IPS DF 6.9 (cell line): ENCODE measurements around the gene MYBPH.

Experiments
- DNase-seq: peaks from one replicate; pipeline ENCODE4 v3.0.0-alpha.2; 2013; ENCODE audit warnings: low read depth, low spot score
- H3K27ac ChIP-seq: one replicate; pipeline ENCODE4 v1.5.1; 2013; ENCODE audit warnings: low read length, control low read depth
- H3K27me3 ChIP-seq: 2 replicates; pipeline ENCODE4 v1.6.1; 2013; ENCODE audit warnings: mild to moderate bottlenecking, low read length; ENCODE audit not compliant: control insufficient read depth, insufficient read depth
- H3K36me3 ChIP-seq: 2 replicates; pipeline ENCODE4 v1.6.1; 2013; ENCODE audit warnings: low read length; ENCODE audit not compliant: control insufficient read depth, insufficient read depth
- H3K4me1 ChIP-seq: 2 replicates; pipeline ENCODE4 v1.6.1; 2013; ENCODE audit warnings: low read length; ENCODE audit not compliant: control insufficient read depth, insufficient read depth
- H3K4me3 ChIP-seq: 2 replicates; pipeline ENCODE4 v1.5.1; 2013; ENCODE audit warnings: mild to moderate bottlenecking, low read length
- H3K9me3 ChIP-seq: 2 replicates; pipeline ENCODE4 v1.6.1; 2013; ENCODE audit warnings: low read length, inconsistent platforms; ENCODE audit not compliant: control insufficient read depth, insufficient read depth
- WGBS: extraction: QIAGEN DNeasy Blood & Tissue Kit; methylation state at CpG from one replicate; pipeline ENCODE4 v1.1.7; 2013; ENCODE audit warnings: mixed read lengths, missing lambda C conversion rate; ENCODE audit not compliant: insufficient read length, insufficient coverage; 5-methylcytosine and 5-hydroxymethylcytosine counted together

MYBPH gene

DNA sequence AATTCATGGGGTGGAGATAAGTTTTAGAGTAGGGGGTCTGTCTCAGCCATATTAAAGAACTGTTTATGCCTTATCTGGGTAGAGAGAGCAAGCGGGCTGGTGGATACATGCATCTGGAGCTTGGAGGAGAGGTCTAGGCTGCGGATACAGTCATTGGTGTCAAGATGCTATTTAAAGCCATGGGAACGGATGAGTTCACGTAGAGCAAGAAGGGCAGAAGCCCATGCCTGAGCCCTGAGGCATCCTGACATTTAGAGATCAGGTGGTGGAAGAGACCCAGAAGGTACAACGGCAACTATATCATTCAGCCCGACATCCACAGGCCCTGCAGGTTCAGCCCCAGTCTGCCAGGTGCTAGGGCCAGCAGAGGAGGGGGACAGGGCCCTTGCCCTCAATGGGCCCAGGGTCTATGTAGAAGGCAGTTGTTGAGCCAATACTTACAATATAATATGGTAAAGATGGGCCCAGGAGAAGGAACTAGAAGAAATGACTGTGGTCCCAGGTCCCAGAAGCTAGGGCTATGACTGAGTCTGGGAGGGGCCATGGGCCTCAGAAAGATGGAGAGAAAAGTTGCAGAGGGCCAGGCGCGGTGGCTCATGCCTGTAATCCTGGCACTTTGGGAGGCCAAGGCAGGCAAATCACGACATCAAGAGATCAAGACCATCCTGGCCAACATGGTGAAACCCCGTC lies 26.0 kb upstream of the MYBPH start:
- H3K27ac ChIP-seq: no peak overlapping the region
- WGBS: no CpG with 5 or more reads among the region's 10 CpGs
- no peaks in the 10 kb centered on the region for H3K4me1 ChIP-seq
- H3K36me3 ChIP-seq: no peaks in the 10 kb centered on the region
- no peaks in the 10 kb centered on the region for H3K9me3 ChIP-seq
- DNase-seq: no peak
- no peak overlapping the region for H3K4me3 ChIP-seq
- H3K27me3 ChIP-seq: no peaks in the 10 kb centered on the region

DNA sequence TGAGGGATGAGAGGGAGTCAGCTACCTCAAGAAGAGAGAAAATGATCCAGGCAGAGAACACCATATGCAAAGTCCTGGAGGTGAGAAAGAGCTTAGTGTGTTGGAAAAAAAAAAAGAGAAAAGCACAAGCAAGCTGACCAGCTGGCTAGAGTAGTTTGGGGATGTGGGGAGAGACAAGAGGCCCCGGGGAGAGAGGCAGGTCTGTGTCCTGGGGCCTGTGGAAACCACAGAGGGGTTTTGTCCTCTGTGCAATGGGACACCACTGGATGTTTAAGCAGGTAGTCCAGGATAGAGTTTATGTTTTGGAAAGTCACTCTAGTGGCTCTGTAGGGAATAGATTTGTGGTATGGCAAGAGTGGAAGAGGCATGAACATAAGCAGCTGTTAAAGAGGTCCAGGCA lies 25.3 kb upstream of the MYBPH start:
- no peaks in the 10 kb centered on the region for H3K27me3 ChIP-seq
- no peak for DNase-seq
- no peaks in the 10 kb centered on the region for H3K9me3 ChIP-seq
- H3K4me1 ChIP-seq: no peaks in the 10 kb centered on the region
- no CpG with 5 or more reads among the region's 1 CpG for WGBS
- H3K4me3 ChIP-seq: no peak overlapping the region
- H3K27ac ChIP-seq: no peak overlapping the region
- H3K36me3 ChIP-seq: no peaks in the 10 kb centered on the region

DNA sequence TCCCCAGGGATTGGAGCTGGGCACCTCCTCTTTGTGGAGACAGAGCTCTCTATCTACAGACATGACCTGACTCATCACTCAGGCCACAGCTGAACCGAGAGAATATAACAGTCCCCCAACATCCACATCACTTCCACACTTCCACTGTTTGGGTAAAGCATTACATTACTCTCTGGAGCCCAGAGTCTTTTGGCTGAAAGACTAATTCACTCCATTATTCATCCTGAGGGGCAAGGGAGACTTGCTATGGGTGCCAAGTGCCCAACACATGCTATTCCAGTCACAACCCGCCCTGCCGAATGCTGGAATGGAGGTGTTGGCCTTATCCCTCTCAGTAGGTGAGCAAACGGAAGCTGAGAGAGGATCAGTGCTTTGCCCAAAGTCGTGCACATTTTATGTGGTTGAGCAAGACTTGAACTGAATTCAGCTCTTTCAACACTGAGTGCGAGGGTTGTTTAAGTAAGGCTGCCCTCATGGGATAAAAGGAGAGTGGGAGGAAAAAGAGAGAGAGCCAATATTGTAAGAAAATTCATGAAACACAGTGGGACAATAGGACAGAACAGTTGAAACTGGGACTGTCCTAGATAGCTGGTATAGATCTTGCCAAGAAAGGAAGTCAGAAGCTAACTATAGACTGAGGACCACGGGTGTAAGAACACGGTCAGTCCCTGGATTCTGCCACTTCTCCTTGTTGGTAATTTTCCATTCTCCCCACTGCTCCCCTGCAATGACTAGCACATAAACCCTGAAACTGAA lies 24.4 kb upstream of the MYBPH start:
- Histone ChIP-seq H3K4me1 (no peaks in the 10 kb centered on the region), H3K9me3 (no peaks in the 10 kb centered on the region), H3K27ac (no peak overlapping the region), H3K27me3 (no peaks in the 10 kb centered on the region), H3K4me3 (no peak overlapping the region), H3K36me3 (no peaks in the 10 kb centered on the region)
- no peak for DNase-seq
- WGBS: no CpG with 5 or more reads among the region's 8 CpGs

DNA sequence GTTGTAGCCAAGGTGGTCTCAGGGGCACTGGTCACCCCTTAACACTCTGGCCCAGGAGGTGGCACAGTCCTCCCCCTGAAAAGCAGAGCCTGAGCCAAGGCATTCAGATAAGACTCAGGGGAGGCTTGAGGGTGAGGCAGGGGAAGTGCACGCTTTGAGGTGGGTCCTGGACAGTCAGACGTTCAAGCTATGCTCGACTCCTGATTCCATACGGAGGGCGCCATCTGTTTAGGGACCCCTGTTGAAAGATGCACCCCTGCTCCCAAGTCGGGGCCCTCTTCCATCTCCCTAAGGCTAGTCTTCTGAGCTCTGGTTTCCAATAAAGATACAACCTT lies 23.8 kb upstream of the MYBPH start:
- no peak overlapping the region for H3K4me3 ChIP-seq
- no peaks in the 10 kb centered on the region for H3K27me3 ChIP-seq
- H3K4me1 ChIP-seq: no peaks in the 10 kb centered on the region
- no peaks in the 10 kb centered on the region for H3K36me3 ChIP-seq
- H3K9me3 ChIP-seq: no peaks in the 10 kb centered on the region
- H3K27ac ChIP-seq: no peak overlapping the region
- DNase-seq: no peak
- WGBS: no CpG with 5 or more reads among the region's 6 CpGs

DNA sequence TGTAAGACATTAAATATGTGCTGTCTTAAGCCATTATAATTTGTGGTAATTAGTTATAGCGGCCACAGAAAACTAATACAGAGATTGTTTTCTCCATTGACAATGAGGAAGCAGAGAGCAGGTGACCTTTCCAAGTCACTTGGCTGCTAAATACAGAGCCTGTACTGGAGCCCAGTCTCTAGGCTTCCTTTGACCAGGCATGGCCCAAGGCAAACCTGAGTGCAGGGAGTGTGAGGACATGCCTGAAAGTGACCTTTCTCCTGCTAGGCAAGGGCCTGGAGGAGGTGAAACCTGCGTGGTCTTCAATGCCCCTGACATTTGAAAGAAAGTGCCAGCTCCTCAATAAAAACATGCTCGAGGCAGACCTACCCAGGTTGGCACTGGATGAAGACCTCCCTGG lies 23.4 kb upstream of the MYBPH start:
- Histone ChIP-seq H3K27ac (no peak overlapping the region), H3K9me3 (no peaks in the 10 kb centered on the region), H3K4me1 (no peaks in the 10 kb centered on the region), H3K36me3 (no peaks in the 10 kb centered on the region), H3K4me3 (no peak overlapping the region), H3K27me3 (no peaks in the 10 kb centered on the region)
- DNase-seq: no peak
- WGBS: no CpG with 5 or more reads among the region's 3 CpGs

DNA sequence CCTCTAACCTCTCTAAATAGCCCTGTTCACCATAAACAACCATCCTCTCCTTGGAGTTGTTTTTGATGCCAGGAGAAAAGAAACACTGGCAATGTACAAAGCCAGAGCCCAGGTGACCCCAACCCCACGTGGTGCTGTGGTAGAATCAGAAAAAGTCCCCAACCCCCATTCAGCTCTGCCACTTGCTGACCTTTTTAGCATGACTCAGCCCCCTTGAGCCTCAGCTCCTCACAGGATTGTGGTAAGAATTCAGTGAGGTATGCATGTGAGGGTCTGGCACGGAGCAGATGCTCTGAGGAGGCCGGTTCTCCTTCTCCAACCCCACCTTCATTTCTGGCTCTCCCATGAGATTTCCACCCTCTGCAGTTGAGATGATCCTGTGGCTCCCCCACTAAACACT lies 22.0 kb upstream of the MYBPH start:
- Histone ChIP-seq H3K9me3 (no peaks in the 10 kb centered on the region), H3K27ac (no peak overlapping the region), H3K4me1 (no peaks in the 10 kb centered on the region), H3K4me3 (no peak overlapping the region), H3K36me3 (no peaks in the 10 kb centered on the region), H3K27me3 (no peaks in the 10 kb centered on the region)
- no CpG with 5 or more reads among the region's 3 CpGs for WGBS
- no peak for DNase-seq

DNA sequence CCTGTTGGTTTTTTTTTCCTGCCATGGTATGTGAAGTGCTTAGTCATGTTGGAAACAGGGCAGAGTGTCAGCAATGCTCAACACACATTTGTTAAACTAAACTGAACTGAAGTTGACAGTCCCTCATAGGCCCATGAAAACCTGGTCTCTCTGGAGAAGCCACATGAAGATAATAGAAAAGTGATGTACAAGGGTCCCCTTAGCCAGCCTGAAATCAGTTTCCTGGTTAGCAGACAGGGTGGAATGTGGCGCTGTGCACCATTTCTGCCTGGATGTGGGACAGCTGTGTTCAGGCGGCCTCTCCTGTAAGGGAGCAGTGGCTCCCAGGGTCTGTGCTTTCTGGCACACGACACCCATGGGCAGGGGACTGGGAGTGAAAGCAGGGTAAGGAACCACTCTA lies 20.7 kb upstream of the MYBPH start:
- Histone ChIP-seq H3K36me3 (no peaks in the 10 kb centered on the region), H3K27me3 (no peaks in the 10 kb centered on the region), H3K4me1 (no peaks in the 10 kb centered on the region), H3K9me3 (no peaks in the 10 kb centered on the region), H3K4me3 (no peak overlapping the region), H3K27ac (no peak overlapping the region)
- DNase-seq: no peak
- WGBS: no CpG with 5 or more reads among the region's 3 CpGs

DNA sequence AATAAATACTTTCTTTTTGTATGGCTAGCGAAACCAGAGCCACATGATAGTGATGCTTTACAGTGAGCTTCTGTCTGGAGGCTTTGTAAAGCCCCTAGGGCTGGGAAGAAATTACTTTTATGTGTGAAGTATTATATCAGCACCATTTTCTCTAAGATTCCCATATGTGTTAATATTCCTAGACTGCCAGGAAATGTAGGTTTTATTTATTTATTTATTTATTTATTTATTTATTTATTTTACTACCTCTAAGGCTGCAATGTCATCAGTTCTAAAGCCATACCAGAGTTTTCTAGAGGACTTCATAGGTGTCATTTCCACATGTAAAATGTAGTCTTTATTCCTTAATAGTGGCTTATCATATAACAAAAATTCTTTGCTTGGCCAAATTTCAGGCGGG lies 15.3 kb upstream of the MYBPH start:
- Histone ChIP-seq H3K9me3 (no peaks in the 10 kb centered on the region), H3K4me3 (no peak overlapping the region), H3K27me3 (no peaks in the 10 kb centered on the region), H3K27ac (no peak overlapping the region), H3K4me1 (peaks cover 7% of the 10 kb centered on the region; the same call in 1 of the 2 replicates), H3K36me3 (no peaks in the 10 kb centered on the region)
- no peak for DNase-seq
- no CpG with 5 or more reads among the region's 2 CpGs for WGBS

DNA sequence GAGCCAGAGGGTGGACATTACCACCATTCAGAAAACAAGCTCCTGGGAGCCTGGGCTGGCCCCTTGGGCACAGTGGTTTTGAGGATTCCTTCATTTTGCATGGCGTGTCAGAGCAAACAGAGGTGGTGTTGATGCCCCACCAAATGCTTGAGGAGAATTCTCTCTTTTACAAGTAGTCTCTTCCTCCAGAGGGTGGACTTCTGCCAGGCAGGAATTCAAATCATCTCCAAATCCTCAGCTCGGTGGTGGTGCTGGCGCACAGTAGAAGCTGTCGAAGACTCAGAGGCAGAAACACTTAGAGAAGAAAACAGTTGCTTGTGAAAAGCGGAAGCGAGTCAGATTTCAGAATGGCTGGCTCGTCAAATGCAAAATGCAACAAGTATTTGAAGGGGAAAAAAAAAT lies 14.3 kb upstream of the MYBPH start:
- no peak overlapping the region for H3K27ac ChIP-seq
- H3K4me3 ChIP-seq: no peak overlapping the region
- no peaks in the 10 kb centered on the region for H3K36me3 ChIP-seq
- DNase-seq: no peak
- H3K9me3 ChIP-seq: no peaks in the 10 kb centered on the region
- WGBS: no CpG with 5 or more reads among the region's 7 CpGs
- H3K4me1 ChIP-seq: peaks cover 11% of the 10 kb centered on the region; the same call in 1 of the 2 replicates
- H3K27me3 ChIP-seq: no peaks in the 10 kb centered on the region

DNA sequence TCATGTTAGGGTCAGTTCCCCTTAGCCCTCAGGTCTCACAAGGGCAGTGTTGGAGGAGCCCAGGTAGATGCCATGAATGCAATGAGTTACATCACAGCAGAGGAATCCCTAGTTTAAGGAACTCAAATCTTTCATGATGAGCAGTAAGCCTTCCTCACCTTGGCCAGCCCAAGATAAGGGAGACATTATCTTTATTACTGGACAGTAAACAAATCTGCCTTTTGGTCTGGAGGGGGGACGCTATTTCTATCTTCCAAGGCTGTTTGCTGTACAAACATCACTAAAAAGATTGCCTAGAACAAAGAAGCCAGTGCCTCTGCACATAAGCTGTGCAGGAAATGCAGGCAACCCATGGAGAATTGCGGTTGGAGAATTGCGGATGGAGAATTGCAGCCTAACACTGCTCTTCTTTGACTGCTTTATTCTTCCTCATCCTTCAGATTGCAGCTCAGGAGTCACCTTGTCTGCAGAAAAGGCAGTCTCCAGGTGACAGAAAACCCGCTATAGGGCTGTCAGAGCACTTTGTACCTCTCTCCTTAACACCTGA lies 13.1 kb upstream of the MYBPH start:
- WGBS: no CpG with 5 or more reads among the region's 4 CpGs
- no peaks in the 10 kb centered on the region for H3K27me3 ChIP-seq
- no peaks in the 10 kb centered on the region for H3K9me3 ChIP-seq
- no peak overlapping the region for H3K4me3 ChIP-seq
- peaks cover 11% of the 10 kb centered on the region; the same call in 1 of the 2 replicates for H3K4me1 ChIP-seq
- no peak for DNase-seq
- H3K27ac ChIP-seq: no peak overlapping the region
- no peaks in the 10 kb centered on the region for H3K36me3 ChIP-seq
